Peyer's patch (tissue), 4 donors: ENCODE data around the gene STOM.

Experiments used
- CTCF ChIP-seq, 6 experiments: fragments of 450-650 bp in 4 of 6; fragments of 200-600 bp in 2 of 6; sonication (generic) in 1 of 6; IDR thresholded peaks; one replicate each; pipeline ENCODE4 v1.5.1; 2017 to 2019; ENCODE audit warnings: antibody characterized with exemption in 6 of 6, mild to moderate bottlenecking in 3 of 6, moderate library complexity in 1 of 6
- POLR2A ChIP-seq, 2 donors: fragments of 450-650 bp; IDR thresholded peaks; one replicate each; pipeline ENCODE4 v1.5.1; 2017; ENCODE audit warnings: antibody characterized with exemption in 2 of 2, mild to moderate bottlenecking in 2 of 2, moderate library complexity in 2 of 2

GRCh38 chr9:121317737-121318630 lies 52.1 kb downstream of the STOM start:
- TF ChIP-seq CTCF (IDR thresholded peaks at IDR 0.05) (peak in 1 of 6 experiments; percentile 7), POLR2A (IDR thresholded peaks at IDR 0.05) (no peak)
